Endothelial cell of umbilical vein (primary cell): ENCODE measurements around the gene PARK7. TPM values are rescaled to one million over a fixed set of nuclear protein-coding genes. Genes with fewer than 3 reads are reported as not detected.

Experiments used
- BruUV-seq: library from RNA; stranded (reverse); fragments of 400-500 nt; replicated peaks from 2 replicates; lab custom pipeline; 2021; lab: Mats Ljungman, UMichigan
- CTCF ChIA-PET: fragments of 300-600, 350-600 bp; sonication (Branson Sonifier 250); formaldehyde crosslinking; loops from one replicate; lab custom pipeline; 2021; ENCODE audit warnings: antibody characterized with exemption, inconsistent platforms; lab: Charles Lee
- POLR2A ChIA-PET: fragments of 300-600, 350-600 bp; sonication (Branson Sonifier 250); formaldehyde crosslinking; loops from one replicate; lab custom pipeline; 2021; ENCODE audit warnings: antibody characterized with exemption, inconsistent platforms; lab: Charles Lee
- DNase-seq: peaks from one replicate; pipeline ENCODE4 v3.0.0-alpha.2; 2011; ENCODE audit warnings: low read depth, low spot score
- FAIRE-seq: peaks from 2 replicates; lab custom pipeline; 2011; peaks lifted over from hg19 to GRCh38; lab: Jason Lieb, UNC
- H2AFZ ChIP-seq: 2 replicates; pipeline ENCODE4 v1.6.0; 2012; ENCODE audit warnings: low read depth, low read length, control low read depth, inconsistent platforms
- H3K27ac ChIP-seq: 2 replicates; pipeline ENCODE4 v1.5.1; 2011; ENCODE audit warnings: low read depth, mild to moderate bottlenecking, control low read depth, low read length, moderate library complexity; ENCODE audit not compliant: insufficient read depth
- H3K27me3 ChIP-seq, 2 experiments: 2 replicates each; pipeline versions ENCODE4 v1.6.0 to v1.6.1; 2011; ENCODE audit warnings: low read length in 2 of 2, mixed read lengths in 1 of 2; ENCODE audit not compliant: control insufficient read depth in 2 of 2, insufficient read depth in 2 of 2
- H3K36me3 ChIP-seq, 2 experiments: 2 replicates in 1 of 2; 3 replicates in 1 of 2; pipeline ENCODE4 v1.5.1; 2011; ENCODE audit warnings: low read length in 2 of 2, mild to moderate bottlenecking in 1 of 2, moderate library complexity in 1 of 2; ENCODE audit not compliant: control insufficient read depth in 2 of 2, insufficient read depth in 2 of 2; ENCODE audit errors: extremely low read depth in 1 of 2
- H3K4me1 ChIP-seq: 3 replicates; pipeline ENCODE4 v1.5.1; 2011; ENCODE audit warnings: mild to moderate bottlenecking, low read length; ENCODE audit not compliant: control insufficient read depth, insufficient read depth; ENCODE audit errors: extremely low read depth
- H3K4me2 ChIP-seq: 2 replicates; pipeline ENCODE4 v1.6.1; 2011; ENCODE audit warnings: low read length, control low read depth, mixed read lengths; ENCODE audit not compliant: insufficient read depth
- H3K4me3 ChIP-seq, 3 experiments: fragments of 200-600 bp in 1 of 3; sonication (generic), shearing (Covaris generic) in 1 of 3; replicated peaks in 1 of 3; 2 replicates each; pipeline ENCODE4 v1.5.1; 2011 to 2016; ENCODE audit warnings: control low read depth in 3 of 3, low read length in 3 of 3, mild to moderate bottlenecking in 2 of 3, inconsistent platforms in 1 of 3, low read depth in 1 of 3, moderate library complexity in 1 of 3; ENCODE audit not compliant: insufficient read depth in 1 of 3
- H3K79me2 ChIP-seq: 2 replicates; pipeline ENCODE4 v1.6.0; 2012; ENCODE audit warnings: low read length, inconsistent platforms; ENCODE audit not compliant: control insufficient read depth, insufficient read depth
- H3K9ac ChIP-seq: replicated peaks from 2 replicates; pipeline ENCODE3; 2011; ENCODE audit warnings: low read length, control low read depth; ENCODE audit not compliant: insufficient read depth; ENCODE audit errors: extremely low read depth
- H3K9me1 ChIP-seq: replicated peaks from 3 replicates; pipeline ENCODE4 v1.6.0; 2011; ENCODE audit warnings: mild to moderate bottlenecking, low read length; ENCODE audit not compliant: control insufficient read depth, insufficient read depth; ENCODE audit errors: extremely low read depth
- H3K9me3 ChIP-seq: replicated peaks from 2 replicates; pipeline ENCODE4 v1.5.1; 2012; ENCODE audit warnings: low read length, inconsistent platforms; ENCODE audit not compliant: control insufficient read depth, insufficient read depth
- H4K20me1 ChIP-seq: replicated peaks from 2 replicates; pipeline ENCODE3; 2011; ENCODE audit warnings: mild to moderate bottlenecking, low read length; ENCODE audit not compliant: control insufficient read depth, insufficient read depth; ENCODE audit errors: extremely low read depth
- CTCF ChIP-seq, 2 donors: IDR thresholded peaks; 1 replicate in 1 of 2; 2 replicates in 1 of 2; pipeline ENCODE4 v1.5.1; 2011; ENCODE audit warnings: low read length in 2 of 2, mild to moderate bottlenecking in 2 of 2, moderate library complexity in 2 of 2, control low read depth in 1 of 2, inconsistent platforms in 1 of 2, low read depth in 1 of 2; ENCODE audit not compliant: insufficient read depth in 1 of 2; ENCODE audit errors: extremely low read depth in 1 of 2
- EZH2 ChIP-seq: IDR thresholded peaks from 2 replicates; pipeline ENCODE4 v1.6.1; 2012; ENCODE audit warnings: borderline replicate concordance, low read depth, mild to moderate bottlenecking, moderate library complexity, low read length, inconsistent platforms; ENCODE audit not compliant: severe bottlenecking
- FOS ChIP-seq: IDR thresholded peaks from 2 replicates; pipeline ENCODE4 v1.6.1; 2011; ENCODE audit warnings: mild to moderate bottlenecking, low read length, moderate library complexity, borderline replicate concordance; ENCODE audit not compliant: insufficient read depth
- GATA2 ChIP-seq: IDR thresholded peaks from 2 replicates; pipeline ENCODE4 v1.7.0; 2011; ENCODE audit warnings: low read depth, mild to moderate bottlenecking, moderate library complexity, mixed read lengths, low read length; ENCODE audit not compliant: insufficient read length, insufficient read depth
- JUN ChIP-seq: IDR thresholded peaks from 2 replicates; pipeline ENCODE4 v1.6.1; 2011; ENCODE audit warnings: borderline replicate concordance, low read depth; ENCODE audit not compliant: insufficient read length, insufficient read depth
- MAX ChIP-seq: IDR thresholded peaks from 2 replicates; pipeline ENCODE4 v1.6.1; 2011; ENCODE audit not compliant: insufficient read depth, insufficient read length
- MYC ChIP-seq: IDR thresholded peaks from one replicate; pipeline ENCODE4 v1.6.1; 2011; ENCODE audit warnings: mild to moderate bottlenecking, low read depth, low read length
- POLR2A ChIP-seq: IDR thresholded peaks from 2 replicates; pipeline ENCODE4 v1.6.1; 2012; ENCODE audit warnings: low read depth, mild to moderate bottlenecking, control low read depth, low read length
- POLR2AphosphoS5 ChIP-seq: IDR thresholded peaks from 2 replicates; pipeline ENCODE4 v1.6.1; 2012; ENCODE audit warnings: low read depth, mild to moderate bottlenecking, control low read depth, low read length, moderate library complexity; ENCODE audit not compliant: insufficient read depth
- dilution Hi-C: fragments of 300-500 bp; cut with MboI; formaldehyde crosslinking; loops from one replicate; pipeline ENCODE4 v1.15.0; 2019; ENCODE audit warnings: low sequenced_read_pairs; ENCODE audit not compliant: extremely low pct_ligation_motif_present
- intact Hi-C: fragments of 100-400 bp; cut with micrococcal nuclease; formaldehyde crosslinking; loops from one replicate; pipeline ENCODE4 v1.10.0; 2022
- polyA plus RNA-seq, 4 experiments: library from polyadenylated mRNA; depleted of rRNA in 3 of 4; stranded (reverse) in 3 of 4; unstranded in 1 of 4; fragments of >200 nt; gene quantifications; 2 replicates each; pipeline versions ENCODE4 v1.2.1 to v1.2.3, GENCODE V29; 2011 to 2012; ENCODE audit warnings: missing spikeins in 1 of 4
- total RNA-seq: library from RNA; stranded (reverse); gene quantifications from 2 replicates; pipeline ENCODE4 v1.2.3, GENCODE V29; 2021

The PARK7 gene
- total and polyA plus RNA-seq, 2 donors (not counting 3 experiments of a cell fraction or from before 2014, with no cell fraction given), result 203 to 294 TPM

DNA sequence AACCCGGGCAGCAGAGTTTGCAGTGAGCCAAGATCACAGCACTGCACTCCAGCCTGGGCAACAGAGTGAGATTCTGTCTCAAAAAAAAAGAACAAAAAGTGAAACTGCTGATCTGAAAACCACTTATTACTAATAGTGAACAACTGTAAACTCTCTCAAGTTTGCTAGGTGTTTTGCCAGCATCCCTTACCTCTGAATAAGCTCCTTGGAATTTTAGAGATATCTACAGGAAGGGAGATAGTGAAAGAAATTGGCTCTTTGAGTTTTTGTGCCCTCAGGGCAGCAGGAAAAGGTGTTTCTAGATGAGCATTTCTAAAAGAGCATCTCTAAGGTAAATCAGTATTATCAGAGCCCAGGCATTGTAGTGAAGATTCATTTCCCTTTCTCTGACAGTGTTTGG lies 27.1 kb downstream of the PARK7 start:
- intact Hi-C loops, result no loop called here
- no peaks in the 10 kb centered on the region for H3K9me1 ChIP-seq
- FAIRE-seq (no peak), DNase-seq (no peak)
- H2AFZ ChIP-seq, result no peak overlapping the region
- no peaks in the 10 kb centered on the region for H4K20me1 ChIP-seq
- H3K9me3 ChIP-seq, result no peaks in the 10 kb centered on the region
- POLR2A ChIA-PET, result no interaction called here
- H3K79me2 ChIP-seq, result no peaks in the 10 kb centered on the region
- no peak overlapping the region for H3K27ac ChIP-seq
- no peak overlapping the region for H3K9ac ChIP-seq
- no peak for TF ChIP-seq CTCF (IDR thresholded peaks at IDR 0.05; ENCODE audit: extremely low read depth in 1 of 2, insufficient read depth in 1 of 2, low read depth in 1 of 2, low read length in 2 of 2)
- no peak for TF ChIP-seq GATA2
- TF ChIP-seq JUN, result no peak
- TF ChIP-seq MAX, result no peak
- TF ChIP-seq MYC, result no peak
- no peak for TF ChIP-seq POLR2AphosphoS5
- no peak for TF ChIP-seq POLR2A
- TF ChIP-seq EZH2, result no peak
- no peak for TF ChIP-seq FOS
- dilution Hi-C loops, result no loop called here
- CTCF ChIA-PET, result interaction anchor here (0.8 to 11.5 kb wide), 4 partner anchors 14 to 360 kb away, joined by 4 to 147 read pairs (median 6); partner anchors contain the start of gene SLC45A1
- H3K4me1 ChIP-seq, result no peaks in the 10 kb centered on the region
- H3K4me2 ChIP-seq, result no peak overlapping the region
- H3K36me3 ChIP-seq, result peaks cover 8 to 18% of the 10 kb centered on the region in 2 experiments
- no peak overlapping the region for H3K4me3 ChIP-seq
- H3K27me3 ChIP-seq, result no peaks in the 10 kb centered on the region
- no TSS peak for BruUV-seq
